Aorta (tissue), 5 donors: ENCODE measurements around the gene NRAS. TPM values are rescaled to one million over a fixed set of nuclear protein-coding genes. Genes with fewer than 3 reads are reported as not detected.

ENCODE experiments used
- ATAC-seq: fragments of 200-7000 bp; cut with Tn5 transposase; one replicate; pipeline ENCODE4 v1.9.1; 2022; ENCODE audit warnings: moderate library complexity; ENCODE audit not compliant: low FRiP score
- DNase-seq, 2 donors: peaks; one replicate each; pipeline ENCODE4 v3.0.0-alpha.2; 2020
- H3K27ac ChIP-seq, 2 donors: one replicate each; pipeline ENCODE4 v1.5.1; 2013; ENCODE audit warnings: low read length in 2 of 2, mild to moderate bottlenecking in 2 of 2, moderate library complexity in 2 of 2, control low read depth in 1 of 2, inconsistent platforms in 1 of 2, low read depth in 1 of 2
- H3K27me3 ChIP-seq, 2 donors: one replicate each; pipeline ENCODE4 v1.6.1; 2013; ENCODE audit warnings: control low read depth in 1 of 2, low read length in 1 of 2, mild to moderate bottlenecking in 1 of 2, moderate library complexity in 1 of 2; ENCODE audit not compliant: insufficient read depth in 2 of 2, control insufficient read depth in 1 of 2
- H3K36me3 ChIP-seq, 2 donors: one replicate each; pipeline ENCODE4 v1.6.1; 2013; ENCODE audit warnings: control low read depth in 1 of 2, low read length in 1 of 2, mild to moderate bottlenecking in 1 of 2; ENCODE audit not compliant: insufficient read depth in 2 of 2, control insufficient read depth in 1 of 2
- H3K4me1 ChIP-seq, 2 donors: one replicate each; pipeline ENCODE4 v1.6.1; 2013; ENCODE audit warnings: low read length in 2 of 2, control low read depth in 1 of 2, mild to moderate bottlenecking in 1 of 2, moderate library complexity in 1 of 2; ENCODE audit not compliant: insufficient read depth in 2 of 2, control insufficient read depth in 1 of 2
- H3K4me3 ChIP-seq, 2 donors: one replicate each; pipeline ENCODE4 v1.5.1; 2013; ENCODE audit warnings: low read length in 2 of 2, control low read depth in 1 of 2, mild to moderate bottlenecking in 1 of 2
- H3K9me3 ChIP-seq: one replicate; pipeline ENCODE4 v1.6.1; 2013; ENCODE audit warnings: mild to moderate bottlenecking, low read length; ENCODE audit not compliant: control insufficient read depth
- WGBS, 2 donors: extraction: QIAGEN DNeasy Blood & Tissue Kit; methylation state at CpG; one replicate each; pipeline ENCODE4 v1.1.7; 2013; 5-methylcytosine and 5-hydroxymethylcytosine counted together
- intact Hi-C, 2 donors: fragments of 100-400 bp; cut with DNase I; formaldehyde crosslinking; loops; one replicate each; pipeline versions ENCODE4 v1.14.2 to v1.15.0; 2022
- long read RNA-seq, 2 donors: library from polyadenylated mRNA; unstranded; transcript quantifications; one replicate each; pipeline ENCODE4 v2.0.0, GENCODE V29; 2020 to 2021
- polyA plus RNA-seq, 2 donors: library from polyadenylated mRNA; stranded (reverse); fragments of 200-250 nt; gene quantifications; one replicate each; pipeline ENCODE4 v1.2.3, GENCODE V29; 2013
- total RNA-seq, 2 donors: library from RNA; stranded (reverse); fragmentation: NEBNext Ultra II Directional; extraction: Animal tissue kit (Norgen Biotek cat#: 25700); gene quantifications; one replicate each; pipeline ENCODE4 v1.2.1, GENCODE V29; 2021
- donor health status: healthy with polysubstance abuse.
- donor health status: Bipolar disorder and iron deficiency.
- donor health status: DM: no; HTN: no; CAD: no.
- donor health status: DM: no; HTN: no; CAD: no.
- donor health status: DM: yes; HTN: yes; CAD: no.

The NRAS gene
- total RNA-seq (10 to 100 TPM; 17.9 to 21.1 TPM), polyA plus RNA-seq (10 to 100 TPM in 1 of 2 donors, 1 to 10 TPM in 1; 5.6 to 14.9 TPM)
- long read RNA-seq, donor 1, full-length matches to known transcripts: 22 of 26 reads
- long read RNA-seq, donor 1, partial matches to known transcripts: 1 of 26 reads
- long read RNA-seq, donor 1, other reads (novel, unspliced or antisense): 3 of 26 reads
- long read RNA-seq, donor 2, full-length matches to known transcripts: 6 of 9 reads
- long read RNA-seq, donor 2, partial matches to known transcripts: 3 of 9 reads
- long read RNA-seq, donor 2, other reads (novel, unspliced or antisense): 0 of 9 reads

DNA sequence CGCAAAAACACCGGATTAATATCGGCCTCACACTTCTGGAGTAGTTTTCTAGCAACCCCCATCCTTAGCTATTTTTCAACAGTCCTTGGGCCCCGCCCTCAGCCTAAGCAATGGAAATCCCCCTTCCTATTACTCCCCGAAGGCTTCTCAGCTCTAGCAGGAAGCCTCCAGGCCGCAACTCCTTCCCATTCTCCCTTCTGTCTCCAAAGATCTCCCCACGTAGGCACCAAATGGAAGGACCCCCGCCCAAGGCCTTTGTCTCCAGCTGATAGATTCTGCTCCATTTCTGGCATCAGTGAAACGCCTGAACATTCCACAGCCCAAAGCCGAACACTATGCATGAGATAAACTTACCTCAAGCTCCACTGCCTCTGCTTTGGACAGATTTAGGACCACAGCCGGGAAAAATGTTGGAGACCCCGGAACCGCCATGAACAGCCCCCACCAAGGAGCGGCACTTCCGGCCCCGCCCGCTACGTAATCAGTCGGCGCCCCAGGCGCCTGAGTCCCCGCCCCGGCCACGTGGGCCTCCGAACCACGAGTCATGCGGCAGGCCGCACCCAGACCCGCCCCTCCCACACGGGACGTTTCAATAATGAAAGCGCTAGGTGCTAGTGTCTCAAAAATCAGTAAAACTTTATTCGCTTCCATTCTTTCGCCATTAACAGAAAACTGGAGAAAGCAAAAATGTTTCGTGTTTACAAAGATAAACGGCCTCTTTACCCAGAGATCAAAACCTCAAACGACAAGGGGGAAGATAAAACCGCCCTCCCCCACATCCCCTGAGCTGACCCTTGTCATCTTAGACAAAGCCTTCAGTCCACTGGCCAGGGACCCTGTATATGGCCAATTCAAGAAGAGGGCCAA is at the start of gene NRAS:
Gene NRAS (minus strand): TSS at position 468 of the 867 bp plus-strand sequence. CDS start 611 bp downstream, outside the sequence.
- DNase-seq (peak; percentile 96 to 99), ATAC-seq (peak; percentile 99)
- Histone ChIP-seq H3K27ac (peak within 1 kb of the TSS; percentile 68 to 79), H3K36me3 (peaks cover 6 to 11% of the 10 kb centered on the region in 2 donors), H3K4me3 (peak within 1 kb of the TSS; percentile 91 to 99), H3K27me3 (no peaks in the 10 kb centered on the region), H3K9me3 (no peaks in the 10 kb centered on the region), H3K4me1 (no peaks in the 10 kb centered on the region)
- intact Hi-C loops: loop anchor here (2.0 to 10.0 kb wide), 4 partner anchors 41 to 132 kb away; partner anchors contain the start of genes BCAS2 (in 1 of the 2), CSDE1 (in 1 of the 2), DENND2C (in 1 of the 2) and SIKE1 (in 1 of the 2)
- 1% methylated on average over 37 to 38 of the region's 38 CpGs for WGBS, 2 donors

DNA sequence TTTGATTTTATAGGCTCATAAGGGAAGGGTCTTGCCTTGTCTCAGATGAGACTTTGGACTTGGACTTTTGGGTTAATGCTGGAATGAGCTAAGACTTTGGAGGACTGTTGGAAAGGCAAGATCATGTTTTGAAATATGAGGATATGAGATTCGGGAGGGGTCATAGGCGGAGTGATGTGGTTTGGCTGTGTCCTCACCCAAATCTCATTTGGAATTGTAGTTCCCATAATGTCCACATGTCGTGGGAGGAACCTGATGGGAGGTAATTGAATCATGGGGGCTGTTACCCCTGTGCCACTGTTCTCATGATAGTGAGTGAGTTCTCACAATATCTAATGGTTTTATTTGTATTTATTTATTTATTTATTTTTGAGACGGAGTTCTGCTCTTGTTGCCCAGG is 48.1 kb upstream of the NRAS start:
- no peak for DNase-seq
- WGBS, 2 donors: 86 to 89% methylated on average over 4 of the region's 4 CpGs
- Histone ChIP-seq H3K9me3 (no peaks in the 10 kb centered on the region), H3K27me3 (no peaks in the 10 kb centered on the region), H3K4me1 (no peaks in the 10 kb centered on the region), H3K27ac (no peak overlapping the region), H3K36me3 (no peaks in the 10 kb centered on the region), H3K4me3 (no peak overlapping the region)
- intact Hi-C loops: no loop called here
- no peak for ATAC-seq

DNA sequence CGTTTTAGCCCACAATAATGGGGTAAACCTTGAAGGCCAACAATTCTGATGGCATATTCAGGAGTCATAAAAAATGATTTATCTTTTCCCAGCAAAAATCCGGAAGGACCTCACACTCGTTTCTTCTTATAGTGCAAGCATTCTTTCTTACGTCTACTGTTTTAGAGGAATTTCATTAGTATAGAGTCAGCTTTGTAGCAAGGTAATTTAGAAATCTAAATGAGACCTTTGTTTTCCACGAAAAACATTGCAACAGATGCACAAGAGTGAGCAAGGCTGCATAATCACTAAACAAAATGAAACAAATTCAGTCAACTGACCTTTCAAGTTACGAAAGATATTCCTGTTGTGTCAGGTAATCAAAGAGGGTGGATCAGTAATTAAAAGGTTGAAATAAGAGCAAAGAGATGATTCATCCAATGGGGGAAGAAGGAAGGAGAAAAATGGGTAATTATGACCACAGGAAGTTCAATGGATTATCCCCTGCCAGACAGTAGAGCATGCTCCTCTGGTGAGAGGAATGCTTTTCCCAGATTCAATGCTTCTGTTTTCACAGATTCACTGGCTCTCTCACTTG is 41.8 kb upstream of the NRAS start:
- ATAC-seq: no peak
- H3K36me3 ChIP-seq: no peaks in the 10 kb centered on the region
- intact Hi-C loops: loop anchor here (5.0 kb wide), 2 partner anchors 41 to 329 kb away; partner anchors contain the start of genes NRAS (in 1 of the 2) and TSPAN2 (in 1 of the 2)

DNA sequence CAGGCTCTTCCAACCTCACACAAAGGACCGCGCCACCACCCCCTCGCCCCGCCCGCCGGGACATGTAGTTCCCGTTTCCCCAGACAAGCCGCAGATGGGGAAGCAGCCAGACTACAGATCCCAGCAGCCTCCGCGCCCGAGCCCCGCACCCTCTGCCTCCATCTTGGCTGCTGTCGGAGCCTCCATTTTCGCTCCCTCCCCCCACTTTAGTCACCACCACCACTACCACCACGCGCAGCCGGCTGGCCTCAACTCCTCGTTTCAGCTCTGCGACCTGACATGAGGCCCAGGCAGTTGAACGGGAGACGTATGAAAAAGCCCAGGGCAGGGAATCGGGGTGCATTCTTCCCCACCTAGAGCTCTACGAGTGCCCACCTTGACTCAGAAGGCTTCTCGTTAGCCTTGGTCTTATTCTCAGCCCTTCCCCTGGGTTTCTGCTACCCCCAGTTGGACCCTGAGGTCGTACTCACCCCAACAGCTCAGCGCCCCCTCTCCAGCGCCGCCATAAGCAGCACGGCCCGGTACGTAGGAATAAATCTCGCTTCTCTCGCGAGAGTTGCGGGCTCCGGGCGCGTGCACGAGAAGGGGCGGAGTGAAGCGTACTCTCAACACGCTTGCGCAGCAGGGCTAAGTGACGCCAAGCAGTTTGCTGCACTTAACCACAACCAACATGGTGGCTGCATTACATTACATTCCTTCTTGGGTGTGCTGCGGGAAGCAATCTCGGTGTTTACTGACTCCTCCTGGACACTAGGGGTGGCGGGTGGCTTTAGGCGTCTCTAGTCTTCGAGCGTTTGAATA is 41.1 kb upstream of the NRAS start, which contains the start of gene CSDE1:
Gene CSDE1 (minus strand): TSS at position 530 of the 801 bp plus-strand sequence. CDS start 18,094 bp downstream, outside the sequence.
- Histone ChIP-seq H3K4me1 (peaks cover 0 to 2% of the 10 kb centered on the region in 2 donors), H3K4me3 (peak within 1 kb of the TSS; percentile 75 to 94), H3K27ac (peak within 1 kb of the TSS; percentile 87 to 95), H3K9me3 (no peaks in the 10 kb centered on the region), H3K27me3 (no peaks in the 10 kb centered on the region), H3K36me3 (no peaks in the 10 kb centered on the region)
- peak; percentile 98 to 99 for DNase-seq
- WGBS, 2 donors: 0% methylated on average over 50 of the region's 50 CpGs
- ATAC-seq: peak; percentile 100
- intact Hi-C loops: loop anchor here (5.0 kb wide), 2 partner anchors 40 to 330 kb away; partner anchors contain the start of genes NRAS (in 1 of the 2) and TSPAN2 (in 1 of the 2)

More for the DNA sequence above, 41.8 kb upstream of the NRAS start:
- peak overlapping the region; percentile 61 to 75 for H3K4me3 ChIP-seq
- H3K27ac ChIP-seq: no peak overlapping the region
- H3K9me3 ChIP-seq: no peaks in the 10 kb centered on the region
- H3K27me3 ChIP-seq: no peaks in the 10 kb centered on the region
- DNase-seq: no peak
- H3K4me1 ChIP-seq: peaks cover 0 to 2% of the 10 kb centered on the region in 2 donors
- 29% methylated on average over 6 of the region's 6 CpGs for WGBS, 2 donors

GRCh38 chr1:114756949-114757454 is 40.4 kb upstream of the NRAS start:
- H3K36me3 ChIP-seq: no peaks in the 10 kb centered on the region
- H3K4me1 ChIP-seq: peaks cover 0 to 8% of the 10 kb centered on the region in 2 donors
- H3K27ac ChIP-seq: peak overlapping the region in 1 of 2 donors; percentile 41
- H3K27me3 ChIP-seq: no peaks in the 10 kb centered on the region
- intact Hi-C loops: loop anchor here (5.0 kb wide), 2 partner anchors 40 to 330 kb away; partner anchors contain the start of genes NRAS (in 1 of the 2) and TSPAN2 (in 1 of the 2)
- H3K4me3 ChIP-seq: peak overlapping the region; percentile 75 to 94
- peak; percentile 59 to 81 for DNase-seq
- WGBS, 2 donors: 0 to 1% methylated on average over 17 of the region's 17 CpGs
- ATAC-seq: no peak
- H3K9me3 ChIP-seq: no peaks in the 10 kb centered on the region

DNA sequence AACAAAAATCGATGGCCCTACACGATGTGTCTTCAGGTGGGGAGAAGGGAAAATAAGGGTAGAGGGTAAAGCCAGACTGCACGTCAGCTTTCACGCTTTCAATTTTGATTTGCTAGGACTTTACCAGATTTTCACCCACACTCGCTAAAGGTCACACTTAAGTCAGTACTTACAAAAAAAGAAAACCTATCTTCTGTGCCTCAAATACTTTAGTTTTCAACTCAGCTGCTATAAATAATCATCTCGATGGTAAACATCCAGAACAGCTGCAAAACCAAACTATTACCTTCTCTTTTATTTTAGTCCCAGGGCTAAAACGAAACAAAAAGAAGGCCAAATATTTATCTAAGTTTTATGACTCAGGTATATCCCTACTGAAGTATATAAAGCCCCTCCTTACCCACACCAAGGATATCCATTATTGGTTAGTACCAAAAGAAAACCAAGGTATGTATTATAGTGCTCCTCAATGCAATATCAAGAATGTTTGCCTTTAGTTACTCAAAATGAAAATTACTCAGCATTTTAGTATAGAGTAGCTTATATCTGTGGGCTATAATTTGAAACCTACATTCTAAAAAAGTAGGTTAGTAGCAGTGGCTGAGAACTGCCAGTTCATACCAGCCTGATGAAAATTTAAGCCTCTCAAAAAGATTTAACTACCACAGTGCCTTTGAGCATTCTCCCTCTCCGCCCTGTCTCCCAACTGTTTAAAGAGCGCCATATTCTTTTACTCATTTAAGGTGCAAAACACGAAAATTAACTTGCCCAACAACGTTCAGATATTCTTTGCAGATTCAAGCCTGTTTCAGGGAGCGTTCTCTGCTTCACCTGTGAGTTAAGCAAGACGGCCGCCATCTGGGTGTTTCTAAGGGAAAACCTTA is 39.7 kb upstream of the NRAS start:
- no peaks in the 10 kb centered on the region for H3K9me3 ChIP-seq
- H3K27ac ChIP-seq: peak overlapping the region in 1 of 2 donors; percentile 31
- intact Hi-C loops: loop anchor here (5.0 kb wide), 2 partner anchors 39 to 331 kb away; partner anchors contain the start of genes NRAS (in 1 of the 2) and TSPAN2 (in 1 of the 2)
- peak overlapping the region; percentile 75 to 94 for H3K4me3 ChIP-seq
- WGBS, 2 donors: 24 to 25% methylated on average over 14 of the region's 14 CpGs
- DNase-seq (no peak), ATAC-seq (no peak)
- peaks cover 0 to 8% of the 10 kb centered on the region in 2 donors for H3K4me1 ChIP-seq
- H3K27me3 ChIP-seq: no peaks in the 10 kb centered on the region
- H3K36me3 ChIP-seq: no peaks in the 10 kb centered on the region
